Dendritic cell treated with granulocyte-macrophage colony-stimulating factor and Interleukin-4, amounts not matched to agents 40 ng/mL and 50 ng/mL, for 4 days (primary cell): Measurements from ENCODE around the gene TFCP2L1.
"Not testable (repeated sequence)": the region's sequence is repeated elsewhere in the genome, so short reads cannot be mapped to it uniquely, and the experiment has no call there.

Experiments used
- H3K27ac Mint-ChIP-seq: one replicate; pipeline ENCODE4 v1.8.0; 2022; ENCODE audit warnings: mild to moderate bottlenecking, mixed read lengths
- H3K27me3 Mint-ChIP-seq: one replicate; pipeline ENCODE4 v1.8.0; 2022; ENCODE audit warnings: mild to moderate bottlenecking, mixed read lengths
- H3K36me3 Mint-ChIP-seq: one replicate; pipeline ENCODE4 v1.8.0; 2022; ENCODE audit warnings: low read depth, mixed read lengths
- H3K4me1 Mint-ChIP-seq: one replicate; pipeline ENCODE4 v1.8.0; 2022; ENCODE audit warnings: low read depth, mixed read lengths
- H3K4me3 Mint-ChIP-seq: one replicate; pipeline ENCODE4 v1.8.0; 2022; ENCODE audit warnings: mild to moderate bottlenecking, moderate library complexity, mixed read lengths
- H3K9me3 Mint-ChIP-seq: one replicate; pipeline ENCODE4 v1.8.0; 2022; ENCODE audit warnings: mixed read lengths
- intact Hi-C: fragments of 100-400 bp; cut with micrococcal nuclease; formaldehyde crosslinking; loops from one replicate; pipeline ENCODE4 v1.15.0; 2022

TFCP2L1 gene, protein sequence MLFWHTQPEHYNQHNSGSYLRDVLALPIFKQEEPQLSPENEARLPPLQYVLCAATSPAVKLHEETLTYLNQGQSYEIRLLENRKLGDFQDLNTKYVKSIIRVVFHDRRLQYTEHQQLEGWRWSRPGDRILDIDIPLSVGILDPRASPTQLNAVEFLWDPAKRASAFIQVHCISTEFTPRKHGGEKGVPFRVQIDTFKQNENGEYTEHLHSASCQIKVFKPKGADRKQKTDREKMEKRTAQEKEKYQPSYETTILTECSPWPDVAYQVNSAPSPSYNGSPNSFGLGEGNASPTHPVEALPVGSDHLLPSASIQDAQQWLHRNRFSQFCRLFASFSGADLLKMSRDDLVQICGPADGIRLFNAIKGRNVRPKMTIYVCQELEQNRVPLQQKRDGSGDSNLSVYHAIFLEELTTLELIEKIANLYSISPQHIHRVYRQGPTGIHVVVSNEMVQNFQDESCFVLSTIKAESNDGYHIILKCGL

DNA sequence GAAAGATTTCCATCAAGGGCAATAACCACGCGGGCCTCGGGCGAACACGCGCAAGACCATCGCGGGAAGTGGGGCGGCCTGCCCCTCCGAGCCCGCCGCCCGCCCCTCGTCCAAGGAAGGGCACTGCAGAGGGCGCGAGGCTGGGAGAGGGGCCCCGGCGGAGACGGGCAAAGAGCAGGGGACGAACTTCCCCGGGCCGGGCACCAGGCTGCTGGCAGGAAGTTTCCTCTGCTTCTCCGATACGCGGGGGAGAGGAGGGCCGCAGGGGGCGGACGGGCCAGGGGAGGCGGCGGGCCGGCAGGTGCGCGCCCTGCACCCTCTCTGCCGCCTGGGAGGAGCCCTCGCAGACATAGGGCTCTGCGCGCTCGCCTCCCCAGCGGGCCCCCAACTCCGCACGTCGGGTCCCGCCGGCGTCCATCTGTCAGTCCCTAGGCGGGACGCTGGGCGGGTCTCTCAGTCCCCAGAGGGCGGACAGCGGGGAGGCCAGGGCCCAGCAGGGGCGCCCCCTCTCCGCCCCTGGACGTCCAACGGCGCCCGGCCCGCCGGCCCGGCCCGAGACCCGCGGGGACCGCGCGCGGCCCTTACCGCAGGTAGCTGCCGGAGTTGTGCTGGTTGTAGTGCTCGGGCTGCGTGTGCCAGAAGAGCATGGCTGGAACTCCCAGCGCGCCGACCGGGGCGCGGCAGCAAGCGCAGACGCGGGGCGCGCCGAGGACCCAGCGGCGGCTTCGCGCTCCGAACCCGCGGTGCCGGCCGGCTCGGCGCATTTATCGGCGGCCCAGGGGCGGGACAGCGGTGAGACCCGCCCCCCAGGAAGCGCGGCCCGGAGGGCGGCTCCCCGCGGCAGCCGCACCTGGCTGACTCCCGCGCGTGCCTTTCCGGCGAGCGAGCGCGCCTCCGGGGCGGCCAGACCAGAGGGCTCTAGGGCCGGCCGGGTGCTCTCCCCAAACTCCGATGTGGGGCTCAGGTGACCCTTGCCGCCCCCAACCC is at the start of gene TFCP2L1:
TSS of gene TFCP2L1 (minus strand) at position 740 of the 987 bp plus-strand sequence. CDS start at position 647, 93 bp downstream.
- H3K4me3 Mint-ChIP-seq = peak within 1 kb of the TSS; percentile 63
- H3K36me3 Mint-ChIP-seq = no peaks in the 10 kb centered on the region
- peaks cover 50% of the 10 kb centered on the region for H3K27me3 Mint-ChIP-seq
- intact Hi-C loops = loop anchor here (5.0 to 10.0 kb wide), 2 partner anchors 90 to 248 kb away; partner anchors contain the start of gene RNU4ATAC
- peak within 1 kb of the TSS; percentile 28 for H3K27ac Mint-ChIP-seq
- H3K9me3 Mint-ChIP-seq = no peaks in the 10 kb centered on the region
- peaks cover 76% of the 10 kb centered on the region for H3K4me1 Mint-ChIP-seq

DNA sequence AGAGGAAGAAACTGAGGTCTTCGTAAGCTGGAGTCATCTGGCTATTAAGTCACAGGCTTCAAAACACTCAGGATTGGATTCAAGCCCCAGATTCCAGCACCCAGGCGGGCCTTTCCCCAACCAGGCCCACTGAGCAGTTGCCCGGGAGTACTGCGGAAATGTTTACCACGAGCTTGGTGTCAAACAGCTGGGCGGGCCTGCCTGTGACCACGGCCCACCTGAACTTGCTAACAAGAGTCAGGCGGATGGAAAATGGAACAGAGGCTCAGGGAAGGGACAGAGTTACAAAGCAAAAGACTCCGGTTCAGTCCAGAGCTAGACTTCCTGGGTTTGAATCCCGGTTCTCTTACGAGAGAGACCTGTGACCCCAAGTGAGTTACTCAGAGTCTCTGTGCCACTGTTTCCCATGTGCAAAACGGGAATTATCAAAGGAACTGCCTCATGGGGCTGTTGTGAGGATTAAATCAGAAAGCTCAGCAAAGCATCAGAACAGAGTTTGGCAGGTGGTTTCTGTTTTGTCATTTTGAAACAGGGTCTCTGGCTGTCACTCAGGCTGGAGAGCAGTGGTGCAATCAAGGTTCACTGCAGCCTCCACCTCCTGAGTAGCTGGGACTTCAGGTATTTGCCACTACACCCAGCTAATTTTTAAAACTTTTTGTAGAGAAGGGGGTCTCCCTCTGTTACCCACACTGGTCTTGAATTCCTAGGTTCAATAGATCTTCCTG is 49.0 kb upstream of the TFCP2L1 start:
- H3K27me3 Mint-ChIP-seq = no peaks in the 10 kb centered on the region
- intact Hi-C loops = no loop called here
- no peaks in the 10 kb centered on the region for H3K9me3 Mint-ChIP-seq
- peaks cover 23% of the 10 kb centered on the region for H3K36me3 Mint-ChIP-seq
- H3K4me3 Mint-ChIP-seq = no peak overlapping the region
- no peak overlapping the region for H3K27ac Mint-ChIP-seq
- no peaks in the 10 kb centered on the region for H3K4me1 Mint-ChIP-seq

DNA sequence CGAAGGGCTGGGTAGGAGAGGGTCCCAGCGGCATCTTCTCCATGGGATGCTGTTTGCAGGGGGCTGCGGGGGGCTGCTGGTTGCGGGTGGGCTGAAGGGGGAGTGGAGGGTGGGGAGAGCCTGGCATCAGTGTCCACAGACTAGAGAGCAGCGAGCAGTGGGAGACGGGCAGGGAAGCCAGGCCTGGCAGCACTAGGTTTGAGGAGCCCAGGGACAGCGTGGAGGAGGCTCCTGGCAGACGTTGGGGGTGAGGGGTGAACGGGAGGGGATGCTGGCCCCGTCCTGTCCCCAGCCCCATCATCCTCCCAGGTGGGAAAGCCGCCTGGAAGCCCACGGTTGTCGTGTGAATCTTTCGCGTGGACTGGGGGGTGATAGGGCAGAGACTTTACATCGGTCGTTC is 48.2 kb upstream of the TFCP2L1 start:
- H3K9me3 Mint-ChIP-seq = no peaks in the 10 kb centered on the region
- no peak overlapping the region for H3K4me3 Mint-ChIP-seq
- intact Hi-C loops = no loop called here
- H3K36me3 Mint-ChIP-seq = peaks cover 15% of the 10 kb centered on the region
- no peaks in the 10 kb centered on the region for H3K4me1 Mint-ChIP-seq
- no peak overlapping the region for H3K27ac Mint-ChIP-seq
- no peaks in the 10 kb centered on the region for H3K27me3 Mint-ChIP-seq

DNA sequence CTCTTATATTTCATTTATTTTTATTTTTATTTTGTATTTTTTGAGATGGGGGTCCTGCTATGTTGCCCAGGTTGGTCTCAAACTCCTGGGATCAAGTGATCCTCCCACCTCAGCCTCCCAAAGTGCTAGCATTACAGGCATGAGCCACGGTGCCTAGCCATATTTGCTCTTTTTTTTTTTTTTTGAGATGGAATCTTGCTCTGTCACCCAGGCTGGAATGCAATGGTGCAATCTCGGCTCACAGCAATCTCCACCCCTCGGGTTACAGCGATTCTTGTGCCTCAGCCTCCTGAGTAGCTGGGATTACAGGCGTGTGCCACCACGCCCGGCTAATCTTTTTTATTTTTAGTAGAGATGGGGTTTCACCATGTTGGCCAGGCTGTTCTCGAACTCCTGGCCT is 46.3 kb upstream of the TFCP2L1 start:
- H3K4me1 Mint-ChIP-seq, H3K36me3 Mint-ChIP-seq, H3K4me3 Mint-ChIP-seq, H3K9me3 Mint-ChIP-seq, H3K27me3 Mint-ChIP-seq, H3K27ac Mint-ChIP-seq, intact Hi-C loops: not testable (repeated sequence)

DNA sequence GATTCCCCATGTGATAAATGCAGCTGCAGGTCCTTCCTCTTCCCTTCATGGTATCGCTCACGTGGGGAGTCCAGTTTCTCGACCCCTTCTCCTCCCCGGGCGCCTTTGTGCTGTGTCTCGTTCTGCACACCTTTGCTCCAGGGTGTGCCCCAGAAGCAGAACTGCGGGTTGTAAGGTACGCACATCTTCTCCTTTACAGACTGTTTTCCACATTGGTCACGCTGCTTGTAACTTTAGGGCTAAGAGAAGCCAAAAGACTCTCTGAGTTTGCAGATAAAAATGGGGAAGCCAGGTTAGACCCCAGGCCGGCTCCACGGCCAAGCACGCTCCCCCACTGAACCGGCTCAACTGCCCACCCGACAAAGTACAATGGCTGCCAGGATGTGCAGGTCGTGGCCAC is 45.9 kb upstream of the TFCP2L1 start:
- Mint-ChIP-seq H3K27ac (no peak overlapping the region), H3K9me3 (no peaks in the 10 kb centered on the region), H3K36me3 (no peaks in the 10 kb centered on the region), H3K4me3 (no peak overlapping the region), H3K27me3 (no peaks in the 10 kb centered on the region), H3K4me1 (no peaks in the 10 kb centered on the region)
- intact Hi-C loops = no loop called here

DNA sequence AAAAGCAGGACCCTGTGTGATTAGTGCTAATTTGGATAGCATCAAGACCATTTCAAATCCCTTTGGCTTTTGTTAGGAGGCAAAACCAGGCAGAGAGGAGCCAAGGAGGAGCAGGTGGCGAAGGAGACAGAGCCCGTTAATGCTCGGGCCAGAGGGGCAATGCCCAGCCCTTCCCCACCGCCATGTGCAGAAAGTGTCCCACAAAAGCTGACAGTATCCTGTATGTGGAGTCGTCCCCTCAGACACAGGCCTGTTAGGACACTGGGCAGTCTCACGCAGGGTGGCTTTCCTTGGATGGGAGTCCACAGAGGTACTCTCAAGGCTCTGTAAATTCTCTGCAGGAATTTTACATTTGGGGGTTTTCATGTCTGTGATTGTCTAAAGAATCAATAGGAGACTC is 44.8 kb upstream of the TFCP2L1 start:
- intact Hi-C loops = no loop called here
- H3K27me3 Mint-ChIP-seq = no peaks in the 10 kb centered on the region
- H3K36me3 Mint-ChIP-seq = no peaks in the 10 kb centered on the region

DNA sequence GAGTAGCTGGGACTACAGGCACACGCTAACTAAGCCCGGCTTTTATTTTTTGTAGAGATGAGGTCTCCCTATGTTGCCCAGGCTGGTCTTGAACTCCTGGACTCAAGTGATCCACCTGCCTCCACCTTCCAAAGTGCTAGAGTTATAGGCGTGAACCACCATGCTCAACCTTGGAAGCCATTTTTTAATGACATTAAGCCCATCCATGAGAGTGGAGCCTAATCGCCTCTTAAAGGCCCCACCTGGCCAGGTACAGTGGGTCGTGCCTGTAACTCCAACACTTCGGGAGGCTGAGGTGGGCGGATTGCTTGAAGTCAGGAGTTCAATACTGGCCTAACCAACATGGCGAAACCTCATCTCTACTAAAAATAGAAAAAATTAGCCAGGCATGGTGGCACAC is 41.6 kb upstream of the TFCP2L1 start:
- H3K27me3 Mint-ChIP-seq = no peaks in the 10 kb centered on the region
- no peak overlapping the region for H3K4me3 Mint-ChIP-seq
- H3K36me3 Mint-ChIP-seq = no peaks in the 10 kb centered on the region
- H3K27ac Mint-ChIP-seq = no peak overlapping the region
- intact Hi-C loops = no loop called here
- H3K4me1 Mint-ChIP-seq = no peaks in the 10 kb centered on the region
- no peaks in the 10 kb centered on the region for H3K9me3 Mint-ChIP-seq

More for the DNA sequence above, 44.8 kb upstream of the TFCP2L1 start:
- Mint-ChIP-seq H3K9me3 (no peaks in the 10 kb centered on the region), H3K4me3 (no peak overlapping the region), H3K4me1 (no peaks in the 10 kb centered on the region), H3K27ac (no peak overlapping the region)

DNA sequence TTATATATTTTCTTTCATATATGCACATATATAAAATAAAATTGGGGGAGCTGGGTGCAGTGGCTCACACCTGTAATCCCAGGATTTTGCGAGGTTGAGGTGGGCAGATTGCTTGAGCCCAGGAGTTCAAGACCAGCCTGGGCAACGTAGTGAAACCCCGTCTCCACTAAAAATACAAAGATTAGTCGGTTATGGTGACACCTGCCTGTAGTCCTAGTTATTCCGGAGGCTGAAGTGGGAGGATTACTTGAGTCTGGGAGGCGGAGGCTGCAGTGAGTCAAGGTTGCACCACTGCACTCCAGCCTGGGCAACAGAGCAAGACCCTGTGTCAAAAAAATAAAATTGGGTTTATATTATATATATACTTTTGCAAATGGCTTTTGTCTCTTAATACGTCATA is 39.6 kb upstream of the TFCP2L1 start:
- intact Hi-C loops = no loop called here
- H3K4me3 Mint-ChIP-seq = no peak overlapping the region
- H3K27me3 Mint-ChIP-seq = peaks cover 2% of the 10 kb centered on the region
- H3K27ac Mint-ChIP-seq = no peak overlapping the region
- no peaks in the 10 kb centered on the region for H3K9me3 Mint-ChIP-seq
- no peaks in the 10 kb centered on the region for H3K36me3 Mint-ChIP-seq
- H3K4me1 Mint-ChIP-seq = no peaks in the 10 kb centered on the region

DNA sequence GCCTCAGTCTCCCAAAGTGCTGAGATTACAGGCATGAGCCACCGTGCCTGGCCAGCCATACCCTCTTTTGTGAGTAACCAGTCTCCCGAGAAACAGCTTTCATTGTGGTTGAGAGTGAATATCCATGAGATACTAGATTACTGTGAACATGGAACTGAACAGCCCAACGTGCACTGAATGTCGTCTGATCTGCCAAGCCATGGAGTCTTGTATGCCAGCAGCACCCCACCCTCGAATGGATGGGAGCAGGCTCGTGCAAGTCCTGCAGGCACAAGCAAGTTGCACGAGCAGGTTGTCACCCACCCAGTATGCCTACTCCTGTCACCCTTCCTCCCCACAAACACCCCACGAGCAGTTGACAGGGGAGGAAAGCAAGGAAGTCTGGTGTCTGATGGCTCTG is 36.5 kb upstream of the TFCP2L1 start:
- Mint-ChIP-seq H3K4me1 (no peaks in the 10 kb centered on the region), H3K27ac (no peak overlapping the region), H3K36me3 (no peaks in the 10 kb centered on the region), H3K9me3 (no peaks in the 10 kb centered on the region), H3K27me3 (peaks cover 3% of the 10 kb centered on the region), H3K4me3 (no peak overlapping the region)
- intact Hi-C loops = no loop called here

DNA sequence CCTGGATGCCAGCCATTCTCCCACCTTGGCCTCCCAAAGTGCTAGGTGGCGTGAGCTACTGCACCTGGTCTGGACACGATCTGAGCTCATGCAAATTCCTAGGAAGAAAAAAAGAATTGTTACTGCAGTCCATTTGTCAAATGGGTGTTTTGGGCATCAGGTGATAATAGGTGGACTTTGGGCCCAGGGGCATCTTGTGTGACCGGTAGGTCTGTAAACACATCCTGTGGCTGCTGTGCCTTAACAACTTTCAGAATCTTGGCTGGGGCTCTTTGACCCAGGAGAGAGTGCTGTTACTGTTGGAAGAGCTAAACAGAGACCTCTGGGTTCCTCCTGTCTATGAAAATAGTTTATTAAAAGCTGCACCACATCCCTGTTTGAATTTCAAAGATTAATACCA is 34.9 kb upstream of the TFCP2L1 start:
- Mint-ChIP-seq H3K27ac (no peak overlapping the region), H3K9me3 (no peaks in the 10 kb centered on the region), H3K27me3 (peaks cover 3% of the 10 kb centered on the region), H3K36me3 (no peaks in the 10 kb centered on the region), H3K4me3 (no peak overlapping the region), H3K4me1 (no peaks in the 10 kb centered on the region)
- intact Hi-C loops = no loop called here

DNA sequence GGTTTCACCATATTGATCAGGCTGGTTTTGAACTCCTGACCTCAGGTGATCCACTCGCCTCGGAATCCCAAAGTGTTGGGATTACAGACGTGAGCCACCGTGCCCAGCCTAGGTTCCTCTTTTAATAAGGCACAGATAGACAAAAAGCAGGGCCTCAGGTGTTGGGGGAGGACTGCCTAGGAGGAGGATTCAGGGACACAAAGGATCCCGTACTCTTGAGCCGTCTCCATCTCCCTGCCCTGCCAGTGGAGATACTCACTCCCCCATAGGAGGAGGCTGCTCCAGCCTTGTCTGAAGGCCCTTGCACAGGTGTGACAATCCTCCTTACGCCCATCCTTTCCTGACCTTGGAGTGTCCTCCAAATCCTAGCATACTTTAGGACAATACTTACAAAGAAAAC is 32.0 kb upstream of the TFCP2L1 start:
- Mint-ChIP-seq H3K9me3 (no peaks in the 10 kb centered on the region), H3K27me3 (peaks cover 11% of the 10 kb centered on the region), H3K4me3 (no peak overlapping the region), H3K4me1 (no peaks in the 10 kb centered on the region), H3K36me3 (no peaks in the 10 kb centered on the region), H3K27ac (no peak overlapping the region)
- intact Hi-C loops = no loop called here

DNA sequence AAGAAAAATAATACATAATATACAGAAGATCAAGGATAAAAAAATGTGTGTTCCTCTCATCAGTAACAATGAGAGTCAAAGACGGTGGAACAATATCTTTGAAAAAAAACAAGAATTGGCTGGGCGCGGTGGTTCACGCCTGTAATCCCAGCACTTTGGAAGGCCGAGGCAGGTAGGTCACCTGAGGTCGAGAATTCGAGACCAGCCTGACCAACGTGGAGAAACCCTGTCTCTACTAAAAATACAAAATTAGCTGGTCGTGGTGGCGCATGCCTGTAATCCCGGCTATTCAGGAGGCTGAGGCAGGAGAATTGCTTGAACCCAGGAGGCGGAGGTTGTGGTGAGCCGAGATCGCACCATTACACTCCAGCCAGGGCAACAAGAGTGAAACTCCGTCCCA is 28.7 kb upstream of the TFCP2L1 start:
- H3K9me3 Mint-ChIP-seq, H3K4me3 Mint-ChIP-seq, intact Hi-C loops, H3K36me3 Mint-ChIP-seq, H3K27ac Mint-ChIP-seq: not testable (repeated sequence)
- Mint-ChIP-seq H3K4me1 (peaks cover 13% of the 10 kb centered on the region), H3K27me3 (peaks cover 19% of the 10 kb centered on the region)

DNA sequence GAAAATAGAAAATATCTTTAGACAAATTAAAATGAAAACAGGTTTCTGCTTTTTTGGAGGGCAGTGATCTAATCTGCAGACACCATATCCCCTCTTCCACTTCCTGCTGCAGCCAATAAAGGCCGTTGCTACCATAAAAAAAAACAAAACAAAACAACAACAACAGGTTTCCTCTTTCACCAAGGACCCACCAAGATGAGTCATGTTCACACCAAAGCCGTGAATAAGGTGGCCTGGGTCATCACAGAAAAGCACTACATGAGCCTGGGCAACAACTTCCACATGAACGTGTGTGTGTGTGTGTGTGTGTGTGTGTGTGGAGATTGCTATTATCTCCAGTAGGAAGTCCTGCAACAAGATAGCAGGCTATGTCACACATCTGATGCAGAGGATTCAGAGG is 24.8 kb upstream of the TFCP2L1 start:
- Mint-ChIP-seq H3K36me3 (no peaks in the 10 kb centered on the region), H3K27me3 (peaks cover 30% of the 10 kb centered on the region), H3K4me1 (peaks cover 13% of the 10 kb centered on the region), H3K27ac (peak overlapping the region; percentile 53), H3K4me3 (no peak overlapping the region), H3K9me3 (no peaks in the 10 kb centered on the region)
- intact Hi-C loops = no loop called here
